ENCODE measurements around the gene COL4A3.

The COL4A3 gene

DNA sequence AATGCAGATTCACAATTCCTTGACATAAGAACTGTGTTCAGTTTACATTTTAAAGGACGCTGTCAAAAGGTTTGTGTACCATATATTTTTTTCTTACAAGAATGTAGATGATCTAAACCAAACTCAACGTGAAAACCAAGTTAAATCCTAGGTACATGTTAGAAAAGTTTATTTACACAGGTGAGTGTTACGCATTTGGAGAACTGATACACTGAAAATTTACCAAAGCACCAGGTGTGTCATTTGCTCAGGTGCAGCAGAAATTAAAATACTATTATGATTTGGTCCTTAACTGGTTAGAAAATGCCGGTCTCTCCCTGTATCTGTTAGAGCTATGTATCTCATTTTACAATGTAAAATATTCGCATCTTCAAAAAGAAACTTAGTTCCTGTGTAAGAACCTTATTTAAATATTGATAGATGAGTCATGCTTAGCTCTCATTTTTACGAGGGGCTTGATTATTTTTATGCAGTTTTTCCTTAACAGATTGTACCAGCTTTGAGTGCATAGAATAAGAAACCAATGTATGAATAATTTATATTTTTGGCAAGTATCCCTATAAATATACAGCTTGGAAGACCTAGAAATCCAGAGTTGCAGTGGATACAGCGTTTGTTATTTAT lies 185.7 kb downstream of the COL4A3 start:
- DNase-seq = no peak

GRCh38 chr2:227351639-227352038 lies 187.2 kb downstream of the COL4A3 start:
- DNase-seq = no peak

- DNase-seq = no peak
Measured at GRCh38 chr2:227360351-227360750, 195.9 kb downstream of the COL4A3 start.

GRCh38 chr2:227363756-227364155 lies 199.3 kb downstream of the COL4A3 start:
- no peak for DNase-seq
